Fibroblast of skin of left biceps (primary cell): ENCODE measurements around the gene TGFB2.

Experiments
- DNase-seq, 2 experiments: peaks; one replicate each; pipeline ENCODE4 v3.0.0-alpha.2; 2013; ENCODE audit warnings: low read depth in 2 of 2

The TGFB2 gene

DNA sequence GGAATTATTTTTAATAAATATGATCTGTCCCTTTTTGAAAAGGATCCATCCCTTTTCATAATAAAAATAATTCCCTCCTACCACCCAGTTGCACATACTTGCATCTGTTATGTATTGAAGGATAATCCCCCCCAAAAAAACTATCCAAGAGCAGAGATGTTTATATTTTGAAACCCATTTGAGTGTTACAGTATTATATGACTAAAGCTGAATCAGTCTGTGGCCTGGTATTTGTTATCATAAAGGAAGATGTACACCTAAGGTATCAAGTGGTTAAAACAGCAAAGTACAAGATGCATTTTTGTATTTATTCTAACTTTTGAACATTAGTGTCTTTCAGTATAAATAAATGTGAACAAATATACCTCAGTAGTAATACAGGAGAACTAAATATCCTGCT is 12.7 kb upstream of the TGFB2 start:
- no peak for DNase-seq

DNA sequence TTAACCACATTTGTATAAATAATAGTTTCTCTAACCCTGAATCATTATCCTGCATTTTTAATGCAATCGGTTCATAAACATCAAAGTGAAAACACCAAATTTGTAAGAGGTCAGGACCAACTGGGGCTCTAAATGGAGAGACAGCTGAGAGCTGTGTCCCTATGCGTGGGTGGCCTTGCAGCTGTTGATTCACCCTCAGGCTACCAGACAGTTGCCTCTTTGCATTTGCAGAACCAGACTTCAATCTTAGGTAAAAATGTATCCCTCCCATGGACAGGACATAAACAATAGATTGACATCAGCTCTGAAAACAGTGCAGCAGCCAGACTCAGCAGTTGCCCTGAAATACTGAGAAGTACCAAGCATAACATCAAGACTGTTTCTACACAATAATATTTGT is 8.8 kb upstream of the TGFB2 start:
- DNase-seq: no peak

DNA sequence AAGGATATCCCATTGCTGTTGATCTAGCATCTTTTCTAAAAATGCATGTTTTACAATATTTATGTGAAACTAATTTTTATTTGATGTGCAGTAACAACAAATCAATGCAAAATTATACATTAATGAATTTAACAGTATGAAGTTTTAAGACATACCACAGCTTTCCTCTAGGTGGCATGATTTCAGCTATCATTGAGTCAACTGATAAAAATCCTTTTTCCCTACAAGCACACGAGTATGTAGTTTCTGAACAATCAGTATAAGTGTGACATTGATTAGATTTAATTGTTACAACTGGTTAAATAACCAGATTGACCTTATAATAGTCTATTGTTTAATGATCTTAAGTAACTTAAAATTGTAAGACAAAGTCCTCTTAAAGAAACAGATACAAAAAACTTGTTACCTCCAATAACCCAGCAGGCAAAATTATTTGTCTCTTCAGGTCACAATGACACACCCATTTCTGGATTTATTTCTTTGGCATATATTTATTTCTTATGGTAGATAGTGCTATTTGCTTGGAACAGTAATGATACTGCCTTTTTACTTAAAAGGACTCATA is 5.8 kb upstream of the TGFB2 start:
- no peak for DNase-seq

DNA sequence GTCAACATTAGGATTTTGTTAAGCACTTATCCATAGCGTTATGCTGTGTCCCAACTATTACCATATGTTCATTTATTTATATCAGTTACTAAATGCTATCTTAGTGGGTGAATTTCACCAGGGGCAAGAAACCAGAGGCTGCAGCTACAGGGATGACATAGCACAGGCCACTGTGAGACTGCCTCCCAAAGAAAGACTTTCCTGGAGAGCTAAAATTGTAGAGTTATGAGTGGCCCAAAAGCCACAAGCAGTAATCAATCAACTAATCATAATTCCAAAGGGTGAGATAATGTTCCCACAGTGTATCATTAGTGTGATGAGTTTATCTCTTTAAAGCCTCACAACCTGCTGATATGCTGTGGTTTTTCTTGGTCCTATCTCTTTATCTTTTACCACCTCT is 3.8 kb upstream of the TGFB2 start:
- DNase-seq: no peak

DNA sequence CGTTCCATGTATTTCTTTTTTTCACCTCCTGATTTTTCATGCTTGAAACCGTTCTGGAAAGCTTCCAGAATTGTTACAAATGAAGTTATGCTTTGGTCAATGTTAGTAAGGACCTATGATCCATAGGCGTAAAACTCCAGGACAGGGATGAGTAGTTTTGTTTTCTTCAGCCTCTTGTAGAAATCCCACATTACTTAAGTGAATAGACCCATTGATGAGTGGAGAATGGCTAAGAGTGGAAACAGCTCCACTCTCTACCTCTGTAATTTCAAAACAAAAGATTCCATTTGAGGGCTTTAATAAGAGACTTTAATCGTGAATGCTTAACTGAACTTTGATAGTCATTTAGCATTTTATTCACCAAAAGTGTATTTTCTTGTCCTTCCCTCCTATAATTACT is 3.0 kb upstream of the TGFB2 start:
- no peak for DNase-seq

DNA sequence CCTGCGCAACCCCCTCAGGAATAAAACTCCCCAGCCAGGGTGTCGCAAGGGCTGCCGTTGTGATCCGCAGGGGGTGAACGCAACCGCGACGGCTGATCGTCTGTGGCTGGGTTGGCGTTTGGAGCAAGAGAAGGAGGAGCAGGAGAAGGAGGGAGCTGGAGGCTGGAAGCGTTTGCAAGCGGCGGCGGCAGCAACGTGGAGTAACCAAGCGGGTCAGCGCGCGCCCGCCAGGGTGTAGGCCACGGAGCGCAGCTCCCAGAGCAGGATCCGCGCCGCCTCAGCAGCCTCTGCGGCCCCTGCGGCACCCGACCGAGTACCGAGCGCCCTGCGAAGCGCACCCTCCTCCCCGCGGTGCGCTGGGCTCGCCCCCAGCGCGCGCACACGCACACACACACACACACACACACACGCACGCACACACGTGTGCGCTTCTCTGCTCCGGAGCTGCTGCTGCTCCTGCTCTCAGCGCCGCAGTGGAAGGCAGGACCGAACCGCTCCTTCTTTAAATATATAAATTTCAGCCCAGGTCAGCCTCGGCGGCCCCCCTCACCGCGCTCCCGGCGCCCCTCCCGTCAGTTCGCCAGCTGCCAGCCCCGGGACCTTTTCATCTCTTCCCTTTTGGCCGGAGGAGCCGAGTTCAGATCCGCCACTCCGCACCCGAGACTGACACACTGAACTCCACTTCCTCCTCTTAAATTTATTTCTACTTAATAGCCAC is 696 bp downstream of the TGFB2 start:
- peak in 1 of 2 experiments; percentile 36 for DNase-seq

DNA sequence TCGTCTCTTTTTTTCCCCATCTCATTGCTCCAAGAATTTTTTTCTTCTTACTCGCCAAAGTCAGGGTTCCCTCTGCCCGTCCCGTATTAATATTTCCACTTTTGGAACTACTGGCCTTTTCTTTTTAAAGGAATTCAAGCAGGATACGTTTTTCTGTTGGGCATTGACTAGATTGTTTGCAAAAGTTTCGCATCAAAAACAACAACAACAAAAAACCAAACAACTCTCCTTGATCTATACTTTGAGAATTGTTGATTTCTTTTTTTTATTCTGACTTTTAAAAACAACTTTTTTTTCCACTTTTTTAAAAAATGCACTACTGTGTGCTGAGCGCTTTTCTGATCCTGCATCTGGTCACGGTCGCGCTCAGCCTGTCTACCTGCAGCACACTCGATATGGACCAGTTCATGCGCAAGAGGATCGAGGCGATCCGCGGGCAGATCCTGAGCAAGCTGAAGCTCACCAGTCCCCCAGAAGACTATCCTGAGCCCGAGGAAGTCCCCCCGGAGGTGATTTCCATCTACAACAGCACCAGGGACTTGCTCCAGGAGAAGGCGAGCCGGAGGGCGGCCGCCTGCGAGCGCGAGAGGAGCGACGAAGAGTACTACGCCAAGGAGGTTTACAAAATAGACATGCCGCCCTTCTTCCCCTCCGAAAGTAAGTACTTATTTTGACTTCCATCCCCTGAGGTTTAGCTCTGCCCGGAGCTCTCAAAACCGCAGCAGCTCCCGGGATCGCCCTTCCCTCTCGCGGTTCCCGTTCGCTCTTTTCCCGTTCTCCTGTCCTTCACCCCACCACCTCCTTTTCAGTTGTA is 1.5 kb downstream of the TGFB2 start:
- no peak for DNase-seq

DNA sequence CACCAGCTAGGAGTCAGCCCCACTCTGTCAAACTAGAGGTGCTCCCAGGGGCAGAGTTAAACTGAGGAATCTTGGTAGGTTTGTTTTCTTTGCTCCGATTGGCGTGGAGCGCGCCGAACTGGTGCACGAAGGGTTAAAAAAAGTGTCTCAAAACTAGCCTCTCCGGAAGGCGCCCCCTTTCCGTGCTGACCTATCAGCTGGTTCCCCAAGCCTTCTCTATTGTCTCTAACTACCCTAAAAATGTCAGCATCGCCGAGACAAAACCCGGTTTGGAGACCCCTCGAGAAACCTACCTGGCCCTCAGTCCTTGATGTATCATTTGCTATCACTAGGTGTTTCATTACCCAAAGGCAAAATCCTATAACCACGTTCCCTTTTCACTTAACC is 2.2 kb downstream of the TGFB2 start:
- no peak for DNase-seq

DNA sequence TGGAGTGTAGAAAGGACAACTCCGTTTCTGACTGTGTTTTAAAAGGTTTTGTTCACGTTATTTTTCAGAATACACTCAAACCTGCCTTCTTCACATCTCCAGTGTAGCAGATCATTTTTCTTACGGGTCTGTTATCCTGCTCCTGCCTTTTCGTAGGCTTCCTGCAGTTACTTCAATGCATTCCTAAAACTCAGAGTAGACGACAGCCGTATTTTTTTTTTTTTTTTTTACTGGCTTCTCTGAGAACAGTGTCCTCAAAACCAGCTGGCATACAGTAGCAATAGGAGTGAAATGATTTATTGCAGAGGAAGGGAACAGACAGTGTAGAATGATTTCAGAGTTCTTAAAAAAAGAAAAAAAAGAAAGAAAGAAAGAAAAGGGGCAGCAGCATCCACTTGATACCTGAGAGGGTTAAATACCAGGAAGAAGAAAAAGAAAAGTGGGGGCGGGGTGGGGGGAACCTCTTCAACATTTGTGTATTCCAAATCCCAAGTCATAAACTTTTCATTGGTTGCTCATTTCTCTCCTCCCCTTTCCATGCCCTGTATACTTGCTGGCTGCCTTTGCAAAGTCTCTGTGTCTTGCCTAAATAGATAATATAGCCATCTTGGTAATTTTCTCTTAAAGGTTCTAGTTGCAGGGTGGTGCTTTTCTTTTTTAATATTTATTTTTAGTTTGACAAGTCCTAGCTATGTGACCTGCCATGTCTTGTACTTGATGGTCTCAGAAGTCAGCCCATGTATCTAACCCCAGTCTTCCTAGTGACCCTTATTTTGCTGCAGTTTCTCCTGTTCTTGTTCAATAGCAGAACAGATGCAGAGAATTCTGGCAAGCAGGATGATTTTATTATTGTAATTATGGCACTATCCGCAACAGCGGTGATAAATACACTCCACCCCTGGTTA is 2.8 kb downstream of the TGFB2 start:
- no peak for DNase-seq

DNA sequence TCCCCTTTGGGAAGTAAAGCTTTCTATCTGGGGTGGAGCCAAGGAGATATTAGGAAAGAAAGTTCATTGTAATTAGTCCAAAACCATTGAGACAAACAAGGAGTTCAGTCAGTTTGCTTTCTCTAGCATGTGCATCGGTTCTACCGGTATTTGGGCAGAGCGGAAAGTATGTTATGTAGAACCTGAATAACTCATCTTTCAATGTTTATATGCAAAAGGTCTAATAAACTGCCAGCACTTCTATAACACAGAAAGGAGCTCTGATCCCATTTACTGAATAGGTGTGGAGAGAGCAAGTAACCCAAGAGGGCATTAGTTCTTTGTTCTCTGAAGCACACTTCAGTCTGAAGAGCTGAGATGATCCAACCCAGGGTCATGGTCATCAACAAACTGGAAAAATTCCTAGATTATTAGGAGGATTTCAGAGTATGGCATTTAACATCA is 3.5 kb downstream of the TGFB2 start:
- DNase-seq: no peak

DNA sequence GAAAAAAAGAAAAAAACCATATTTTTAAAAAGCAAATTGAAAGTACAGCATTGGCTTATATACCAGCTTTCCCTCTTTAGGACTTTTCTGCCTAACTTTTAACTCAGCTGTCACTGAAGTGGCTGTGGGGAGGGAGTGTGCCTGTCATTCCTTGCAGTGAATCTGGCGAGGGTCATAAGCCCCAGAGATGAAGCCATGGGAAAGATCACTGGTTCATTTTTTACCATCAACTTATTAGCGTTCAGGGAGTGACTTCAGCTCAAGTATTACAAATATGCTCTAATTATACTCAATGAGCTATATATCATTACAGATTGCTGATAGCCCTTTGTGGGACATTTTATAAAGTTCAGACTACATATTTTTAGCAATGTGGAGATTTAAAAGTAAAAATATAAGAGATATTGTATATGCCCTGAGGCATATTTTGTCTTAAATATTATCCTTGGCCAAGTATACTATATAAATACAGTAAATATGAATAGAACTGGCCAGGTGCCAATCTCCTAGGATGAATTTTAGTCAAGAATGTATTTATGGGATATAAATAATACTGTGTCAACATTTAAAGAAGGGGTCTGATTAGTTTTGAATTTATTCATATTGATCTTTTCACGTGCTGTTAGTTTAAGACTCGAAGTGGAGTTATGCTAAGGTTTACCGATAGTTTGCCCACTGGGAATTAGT is 4.4 kb downstream of the TGFB2 start:
- DNase-seq: no peak

DNA sequence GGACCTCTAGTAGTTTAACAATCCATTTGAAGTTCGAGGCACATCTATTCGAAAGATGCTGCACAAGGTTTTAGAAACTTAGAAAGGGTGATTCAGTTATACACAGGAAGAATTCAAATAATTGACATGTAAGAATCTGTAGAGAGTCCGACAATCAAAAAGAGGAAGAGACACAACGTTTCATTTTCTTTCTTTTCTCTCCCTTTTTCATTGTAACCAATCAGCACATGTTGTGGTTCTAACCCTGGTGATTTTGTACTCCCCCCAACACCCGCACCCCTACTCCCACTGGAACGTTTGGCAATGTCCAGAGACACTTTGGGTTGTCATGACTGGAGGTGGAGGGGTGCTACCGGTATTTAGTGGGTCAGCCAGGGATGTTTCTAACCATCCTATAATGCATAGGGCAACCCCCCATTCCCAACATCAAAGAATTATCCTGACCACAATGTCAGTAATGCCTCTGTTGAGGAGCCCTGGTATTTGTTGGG is 4.9 kb downstream of the TGFB2 start:
- DNase-seq: no peak

DNA sequence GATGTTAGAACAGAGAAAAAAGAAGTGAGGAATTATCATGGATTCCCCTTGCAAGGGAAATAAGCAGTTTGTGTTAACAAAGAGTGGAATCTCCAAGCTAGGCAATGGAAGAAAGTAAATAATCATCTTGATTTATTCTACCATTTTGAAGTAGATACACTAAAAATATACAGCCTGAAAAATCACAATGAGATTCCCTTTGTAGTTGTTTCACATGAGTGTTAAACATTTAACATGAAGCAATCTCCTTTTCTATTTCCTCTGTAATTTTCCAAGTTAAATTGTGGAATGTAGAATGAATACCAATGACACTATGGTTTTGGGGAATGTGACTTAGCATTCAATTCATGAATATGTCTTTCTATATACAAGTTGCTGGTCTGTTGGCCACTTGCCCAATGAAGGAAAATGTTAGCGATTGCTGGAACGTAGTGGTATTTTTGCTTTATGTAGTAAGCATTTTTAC is 5.7 kb downstream of the TGFB2 start:
- DNase-seq: peak; percentile 86 to 91

DNA sequence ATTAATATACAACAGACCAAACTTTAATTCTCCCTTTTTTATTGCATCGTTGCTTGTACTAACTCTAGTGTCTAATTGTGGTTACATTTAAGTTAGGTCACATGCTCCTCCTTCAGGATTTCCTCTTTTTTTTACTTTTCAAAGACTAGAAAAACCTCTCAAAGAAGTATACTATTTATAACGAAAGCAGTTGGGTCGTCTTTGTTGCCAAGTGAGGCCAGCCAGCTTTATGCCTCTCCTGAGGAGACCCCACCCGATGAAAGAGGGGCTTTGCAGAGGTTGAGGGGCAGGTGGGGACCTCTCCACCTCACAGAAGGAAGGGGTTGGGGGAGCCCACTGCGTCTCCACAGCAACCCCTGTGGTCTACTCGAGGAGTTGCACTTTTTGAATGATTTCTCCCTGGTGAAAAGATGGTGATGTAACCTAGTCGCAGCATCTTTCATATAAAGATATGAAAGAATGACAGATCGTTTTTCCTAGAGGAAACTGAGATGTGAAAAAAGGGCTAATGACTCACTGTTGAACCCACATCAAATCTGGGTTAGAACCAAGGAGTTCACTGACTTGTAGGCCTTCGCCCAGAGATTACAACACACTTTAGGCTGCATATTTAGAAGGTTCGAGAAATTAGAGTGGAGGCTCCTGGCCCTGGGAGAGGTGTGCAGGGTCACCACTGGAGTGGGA is 6.4 kb downstream of the TGFB2 start:
- DNase-seq: peak in 1 of 2 experiments; percentile 42

DNA sequence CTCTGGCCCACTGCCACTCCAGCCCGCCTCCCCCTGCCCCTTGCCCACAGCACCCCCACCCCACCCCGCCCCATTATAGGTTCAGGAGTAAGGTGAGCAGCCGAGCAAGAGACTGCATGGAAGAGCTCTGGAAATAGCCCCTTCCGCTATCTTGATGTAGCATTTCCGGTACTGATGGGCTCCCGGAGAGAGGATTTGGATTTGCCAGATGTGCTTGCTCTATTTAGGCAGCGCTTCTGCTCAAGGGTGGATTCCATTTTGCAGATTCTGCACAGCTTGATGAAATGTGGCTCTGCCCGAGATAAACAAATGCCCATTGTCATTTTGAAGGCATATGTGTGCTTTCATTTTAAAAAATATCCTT is 6.9 kb downstream of the TGFB2 start:
- no peak for DNase-seq

DNA sequence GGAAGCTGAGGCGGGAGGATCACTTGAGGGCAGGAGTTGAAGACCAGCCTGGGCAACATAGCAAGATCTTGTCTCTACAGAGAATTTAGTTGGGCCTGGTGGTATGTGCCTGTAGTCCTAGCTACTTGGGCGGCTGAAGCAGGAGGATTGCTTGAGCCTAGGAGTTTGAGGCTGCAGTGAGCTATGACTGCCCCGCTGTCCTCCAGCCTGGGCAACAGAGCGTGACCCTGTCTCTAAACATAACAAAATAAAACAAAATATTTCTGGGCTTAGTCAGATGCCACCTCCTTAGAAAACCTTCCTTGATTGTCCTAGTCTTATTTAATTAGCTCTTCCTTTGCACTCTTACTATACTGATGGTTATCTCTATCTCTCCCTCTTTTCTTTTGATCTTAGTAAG is 8.5 kb downstream of the TGFB2 start:
- DNase-seq: no peak

DNA sequence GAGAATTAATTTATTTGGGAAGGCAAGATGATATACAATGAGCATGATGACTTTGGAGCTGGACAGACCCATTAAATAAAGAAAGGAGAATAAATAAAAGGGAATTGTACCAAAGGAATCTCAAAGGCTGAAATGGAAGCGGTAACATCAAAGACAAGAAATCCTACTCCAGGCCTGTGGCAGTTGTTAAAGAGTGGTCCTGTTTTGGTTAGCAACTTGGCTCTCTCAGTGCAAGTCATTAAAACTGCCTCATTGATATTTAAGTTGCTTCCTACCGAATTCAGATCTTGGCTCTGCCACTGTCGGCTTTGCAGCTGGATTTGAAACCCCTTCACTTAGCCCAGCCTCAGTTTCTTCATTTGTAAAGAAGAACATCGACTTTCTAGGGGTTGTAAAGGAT is 10.1 kb downstream of the TGFB2 start:
- no peak for DNase-seq

DNA sequence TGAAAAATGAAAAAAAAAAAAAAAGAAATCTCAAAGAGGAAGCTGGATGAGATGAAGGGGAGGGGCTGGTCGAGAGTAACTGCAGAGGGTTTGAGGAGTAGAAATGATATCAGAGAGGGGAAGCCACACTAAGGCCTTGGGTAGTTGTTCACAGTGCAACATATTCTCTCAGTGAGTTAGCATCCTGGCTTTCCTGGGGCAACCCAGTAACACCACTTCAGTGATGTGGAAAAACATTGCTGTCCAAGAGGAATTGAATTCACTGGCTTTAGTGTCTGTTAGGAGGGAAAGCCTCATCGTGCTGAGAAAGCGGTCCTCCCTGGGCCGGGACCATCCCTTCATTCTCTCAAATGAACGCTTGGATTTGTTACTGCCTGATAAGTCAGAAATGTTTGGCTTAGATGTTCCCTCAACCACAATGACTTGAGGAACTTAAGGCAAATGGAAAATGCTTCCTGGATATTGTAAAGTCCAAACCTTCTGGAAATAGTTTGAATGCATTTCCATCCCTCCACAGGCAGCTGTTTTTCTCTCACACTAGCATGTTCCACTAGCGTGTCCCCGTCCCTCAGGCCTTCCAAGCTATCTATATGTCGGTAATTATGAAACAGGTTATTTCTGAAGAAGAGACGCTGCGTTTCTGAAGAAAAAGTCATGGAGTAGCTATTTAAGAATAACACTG is 12.2 kb downstream of the TGFB2 start:
- no peak for DNase-seq

DNA sequence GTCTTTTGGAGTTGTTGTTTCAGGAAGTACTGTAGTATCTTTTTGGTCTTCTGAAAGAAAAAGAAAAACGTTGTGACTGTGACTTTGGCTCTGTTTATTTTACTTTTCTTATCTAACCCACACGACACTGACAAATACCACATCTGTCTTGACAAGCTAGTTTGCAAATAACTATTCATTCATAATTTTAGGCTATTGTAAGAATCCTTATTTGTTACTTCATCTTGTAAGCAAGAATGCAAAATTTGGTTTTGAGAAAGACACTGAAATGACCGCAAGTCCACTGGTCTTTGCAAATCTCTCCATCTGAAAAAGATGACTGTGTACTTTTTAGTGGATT is 12.7 kb downstream of the TGFB2 start:
- no peak for DNase-seq
